Activated T-cell treated with anti-CD3 and anti-CD28 coated beads for 24 hours (primary cell): ENCODE measurements around the gene EXOC2.
A peak's percentile ranks its signal among the peaks of the same experiment; 100 is the strongest.
"Not testable (repeated sequence)": the region's sequence is repeated elsewhere in the genome, so short reads cannot be mapped to it uniquely, and the experiment has no call there.

Source experiments
- DNase-seq: peaks from one replicate; pipeline ENCODE4 v3.0.0-alpha.2; 2020; ENCODE audit warnings: low read depth

EXOC2 gene

DNA sequence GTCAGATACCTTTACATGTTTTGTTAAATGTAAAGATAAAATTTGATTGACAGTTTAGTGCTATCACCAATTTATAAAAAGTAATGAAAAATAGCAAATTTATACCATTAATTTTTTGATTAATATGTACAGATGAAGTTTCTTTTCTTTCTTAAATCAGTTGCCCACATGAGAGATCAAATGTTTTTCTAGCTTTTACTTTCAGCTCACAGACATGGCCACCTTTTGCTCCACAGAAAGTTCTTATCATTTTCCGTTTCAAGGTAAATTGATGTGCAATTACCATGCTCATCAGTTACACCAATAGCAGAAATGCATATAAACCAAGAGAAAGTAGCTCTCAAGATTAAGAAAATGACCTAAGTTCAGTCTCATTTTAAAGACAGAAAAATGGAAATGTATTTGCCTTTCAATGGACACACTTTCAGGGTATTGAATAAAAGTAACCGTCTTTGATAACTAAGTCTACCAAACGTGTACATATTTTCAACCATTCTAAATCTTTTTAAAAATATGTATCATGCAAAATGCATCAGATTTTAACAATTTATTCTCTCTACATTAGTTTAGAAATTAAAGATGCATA is 16.6 kb upstream of the EXOC2 start:
- no peak for DNase-seq

GRCh38 chr6:708237-708598 is 15.3 kb upstream of the EXOC2 start:
- DNase-seq: no peak

GRCh38 chr6:707576-708236 is 14.8 kb upstream of the EXOC2 start:
- no peak for DNase-seq

- no peak for DNase-seq
These were observed 14.0 kb upstream of the EXOC2 start for GRCh38 chr6:706819-707381.

DNA sequence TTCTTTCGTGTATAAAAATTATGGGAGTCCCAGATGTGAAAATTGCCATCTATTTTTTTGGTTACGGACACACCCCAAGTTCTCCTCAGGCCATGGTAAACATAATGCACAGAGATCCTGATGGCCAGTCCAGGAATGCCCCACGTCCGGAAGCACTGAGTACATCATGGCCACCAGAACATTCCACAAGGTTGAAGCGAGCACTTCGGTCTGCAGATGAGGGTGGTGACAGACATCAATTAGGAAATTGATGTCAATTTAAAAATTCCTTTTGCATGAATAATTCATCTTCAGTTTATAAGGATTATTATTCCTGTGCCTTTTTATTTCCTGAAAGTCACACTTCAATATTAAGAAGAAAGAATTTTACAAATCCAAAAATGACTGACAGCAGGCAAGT is 13.2 kb upstream of the EXOC2 start:
- no peak for DNase-seq

GRCh38 chr6:705047-705446 is 12.1 kb upstream of the EXOC2 start:
- DNase-seq: no peak

- no peak for DNase-seq
These were observed 11.1 kb upstream of the EXOC2 start for GRCh38 chr6:704046-704445.

DNA sequence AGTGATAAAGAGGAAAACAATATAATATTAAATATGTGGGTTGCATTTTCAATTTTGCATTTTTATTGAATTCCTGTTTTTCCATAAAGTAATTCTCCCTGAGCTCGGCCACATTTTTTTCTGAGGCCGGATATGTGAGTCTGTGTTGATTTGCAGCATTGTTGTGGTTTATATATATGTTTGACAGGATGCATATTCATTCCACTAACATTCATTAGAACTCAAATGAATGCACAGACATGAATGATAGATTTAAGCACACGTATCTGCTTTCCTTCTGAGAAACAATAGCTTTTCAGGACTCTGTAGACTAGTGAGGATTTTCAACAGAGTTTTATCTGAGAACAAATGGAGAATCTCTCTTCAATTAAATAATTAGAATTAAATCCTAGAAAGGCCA is 10.6 kb upstream of the EXOC2 start:
- DNase-seq: no peak

- DNase-seq: no peak
These were observed 9.0 kb upstream of the EXOC2 start for GRCh38 chr6:701700-702479.

DNA sequence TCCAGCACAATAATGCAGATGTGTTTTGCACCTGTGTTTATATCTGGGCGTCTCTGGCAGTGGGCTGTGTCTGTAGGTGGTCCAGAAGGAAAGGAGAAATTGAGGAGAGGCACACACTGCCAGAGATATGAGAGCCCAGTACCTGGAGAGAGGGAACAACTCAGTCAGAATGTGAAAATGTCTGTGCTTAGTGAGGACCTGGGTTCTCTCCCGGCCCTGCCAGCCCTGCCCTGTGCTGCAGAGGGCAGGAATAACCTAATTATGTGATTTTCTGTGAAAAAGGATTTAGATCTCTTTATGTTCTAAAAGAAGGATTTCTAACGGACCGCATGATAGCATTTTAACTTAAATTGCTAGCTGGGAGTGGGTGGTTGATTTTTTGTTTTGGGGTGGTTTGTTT is 8.3 kb upstream of the EXOC2 start:
- no peak for DNase-seq

GRCh38 chr6:700490-700889 is 7.6 kb upstream of the EXOC2 start:
- DNase-seq: no peak

- DNase-seq: no peak
These were observed 6.4 kb upstream of the EXOC2 start for GRCh38 chr6:699319-699718.

DNA sequence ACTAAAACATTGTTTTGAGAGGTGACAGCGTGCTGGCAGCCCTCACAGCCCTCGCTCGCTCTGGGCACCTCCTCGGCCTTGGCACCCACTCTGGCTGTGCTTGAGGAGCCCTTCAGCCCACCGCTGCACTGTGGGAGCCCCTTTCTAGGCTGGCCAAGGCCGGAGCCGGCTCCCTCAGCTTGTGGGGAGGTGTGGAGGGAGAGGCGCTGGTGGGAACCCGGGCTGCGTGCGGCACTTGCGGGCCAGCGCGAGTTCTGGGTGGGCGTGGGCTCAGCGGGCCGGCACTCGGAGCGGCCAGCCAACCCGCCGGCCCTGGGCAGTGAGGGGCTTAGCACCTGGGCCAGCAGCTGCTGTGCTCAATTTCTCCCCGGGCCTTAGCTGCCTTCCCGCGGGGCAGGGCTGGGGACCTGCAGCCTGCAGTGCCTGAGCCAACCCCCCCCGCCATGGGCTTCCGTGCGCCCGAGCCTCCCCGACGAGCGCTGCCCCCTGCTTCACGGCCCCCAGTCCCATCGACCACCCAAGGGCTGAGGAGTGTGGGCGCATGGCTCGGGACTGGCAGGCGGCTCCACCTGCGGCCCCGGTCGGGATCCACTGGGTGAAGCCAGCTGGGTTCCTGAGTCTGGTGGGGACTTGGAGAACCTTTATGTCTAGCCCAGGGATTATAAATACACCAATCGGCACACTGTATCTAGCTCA is 1.6 kb upstream of the EXOC2 start:
- DNase-seq: not testable (repeated sequence)

DNA sequence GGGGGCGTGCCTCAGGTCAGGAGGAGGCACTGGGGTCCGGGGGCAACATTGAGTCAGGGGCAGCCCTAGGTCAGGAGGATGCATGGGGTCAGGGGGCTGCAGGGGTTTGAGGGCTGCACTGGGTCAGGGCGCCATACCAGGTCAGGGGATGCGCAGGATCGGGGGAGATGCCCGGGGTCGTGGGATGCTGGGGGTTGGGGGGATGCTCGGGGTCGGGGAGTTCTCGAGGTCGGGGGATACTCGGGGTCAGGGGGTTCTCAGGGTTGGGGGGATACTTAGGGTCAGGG is 727 bp upstream of the EXOC2 start:
- DNase-seq: no peak

DNA sequence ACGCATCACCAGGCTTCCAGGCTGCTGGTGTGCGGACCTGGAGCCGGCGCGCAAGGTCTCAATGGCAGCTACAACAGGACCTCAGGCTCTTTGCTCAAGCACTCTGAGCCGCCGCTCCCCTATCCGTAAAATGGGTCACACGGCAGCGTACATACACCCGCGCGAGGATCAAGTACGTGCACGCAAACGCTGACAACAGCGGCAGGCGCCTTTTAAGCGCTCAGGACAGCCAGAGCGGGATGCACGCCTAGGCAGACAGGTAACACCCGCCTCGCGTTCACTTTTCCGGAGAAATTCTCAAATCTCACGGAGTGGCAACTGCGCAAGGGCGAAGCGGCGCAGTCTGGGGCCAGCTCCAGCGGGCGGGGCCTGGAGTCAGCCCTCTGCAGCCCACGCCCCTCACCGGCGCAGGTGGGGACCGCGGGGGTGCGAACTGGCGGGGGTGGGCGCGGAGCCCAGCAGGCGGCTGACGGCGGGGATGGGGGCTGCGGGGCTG is 535 bp downstream of the EXOC2 start:
- DNase-seq: peak; percentile 72

DNA sequence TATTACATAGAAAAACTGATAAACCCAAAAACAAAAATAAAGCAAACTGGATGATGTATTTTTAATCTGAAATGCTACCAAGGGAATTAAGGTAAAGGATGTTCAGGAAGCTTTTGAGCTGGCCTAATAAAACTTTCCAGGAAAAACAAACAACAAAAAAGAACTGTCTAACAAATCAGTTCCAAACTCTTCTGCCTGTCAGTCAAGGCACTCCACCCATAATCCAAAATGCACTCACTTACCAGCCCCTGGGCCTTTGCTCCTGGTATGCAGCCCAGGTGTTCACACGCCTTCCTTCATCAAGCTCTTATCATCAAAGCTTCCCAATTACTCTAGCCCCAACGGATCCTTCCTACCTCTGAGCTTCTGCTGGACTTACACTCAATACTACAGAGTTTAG is 3.7 kb downstream of the EXOC2 start:
- DNase-seq: no peak

DNA sequence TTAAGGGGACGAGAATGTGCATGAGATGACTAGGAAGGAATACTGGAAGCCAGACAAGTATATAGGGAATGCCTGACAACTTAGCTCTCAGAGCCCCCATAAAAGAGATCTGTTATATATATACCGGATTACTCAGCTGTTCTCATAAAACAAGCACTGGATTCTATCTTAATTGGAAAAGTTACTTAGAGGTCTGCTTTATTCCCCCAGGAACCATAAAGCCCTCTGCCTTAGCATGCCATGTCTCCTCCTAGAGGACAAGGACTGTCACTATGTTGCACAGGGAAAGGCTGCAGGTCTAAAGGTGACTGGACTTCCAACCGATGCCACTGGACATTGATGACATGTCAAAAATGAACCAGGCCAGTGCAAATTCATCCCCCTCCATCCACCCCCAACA is 6.4 kb downstream of the EXOC2 start:
- no peak for DNase-seq

DNA sequence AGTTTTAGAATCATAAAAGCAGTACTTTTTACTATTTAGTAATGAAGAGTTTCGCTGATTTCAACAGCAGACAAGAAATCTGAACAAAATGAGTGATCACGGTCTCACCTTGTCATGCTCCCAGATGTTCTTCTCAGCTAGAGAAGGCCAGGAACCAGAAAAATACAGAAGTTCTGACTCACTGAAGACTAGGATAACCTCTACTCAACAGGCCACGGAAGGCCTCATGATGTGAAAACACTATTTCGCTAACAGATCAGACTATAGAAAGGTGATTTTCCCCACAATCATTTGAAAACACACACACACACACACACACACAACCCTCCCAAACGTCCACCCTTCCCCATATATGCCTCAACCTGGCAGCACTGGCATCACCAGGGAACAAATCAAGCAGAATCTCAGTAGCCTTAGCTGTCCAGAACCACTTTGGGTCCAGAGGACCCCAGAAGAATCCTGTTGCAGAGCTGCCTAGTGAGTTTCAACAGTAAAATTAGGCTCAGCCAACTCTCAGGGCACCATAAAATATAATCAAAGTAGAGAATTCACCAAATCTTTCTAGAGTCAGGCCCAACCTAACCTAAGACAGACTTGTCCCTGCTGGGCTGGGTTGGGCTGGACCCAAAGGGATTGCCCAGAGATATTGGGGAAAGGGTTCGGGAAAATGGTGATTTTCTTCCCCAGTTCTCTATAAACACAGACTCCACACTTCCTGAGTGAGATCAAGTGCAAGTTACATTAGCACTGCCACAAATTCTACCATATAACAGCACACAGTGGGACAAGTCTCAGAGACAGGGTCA is 7.9 kb downstream of the EXOC2 start:
- DNase-seq: peak; percentile 20

GRCh38 chr6:683742-684440 is 9.0 kb downstream of the EXOC2 start:
- no peak for DNase-seq

GRCh38 chr6:680666-681340 is 12.1 kb downstream of the EXOC2 start:
- DNase-seq: no peak

GRCh38 chr6:680251-680650 is 12.7 kb downstream of the EXOC2 start:
- DNase-seq: no peak
